Panc1 (cell line): ENCODE measurements around the gene RAI1. TPM values are rescaled to one million over a fixed set of nuclear protein-coding genes. Genes with fewer than 3 reads are reported as not detected.

ENCODE experiments used
- ATAC-seq: fragments of 200-7000 bp; cut with Tn5 transposase; 2 replicates; pipeline ENCODE4 v1.9.1; 2020; ENCODE audit warnings: mild to moderate bottlenecking, moderate library complexity
- BruUV-seq: library from RNA; stranded (reverse); fragments of 400-500 nt; replicated peaks from 2 replicates; lab custom pipeline; 2021; lab: Mats Ljungman, UMichigan
- CTCF ChIA-PET: fragments of 300-600 bp; sonication (Branson Sonifier 250); formaldehyde crosslinking; loops from one replicate; lab custom pipeline; 2022; ENCODE audit warnings: antibody characterized with exemption; lab: Charles Lee
- POLR2A ChIA-PET: fragments of 300-600 bp; sonication (Branson Sonifier 250); formaldehyde crosslinking; loops from one replicate; lab custom pipeline; 2022; ENCODE audit warnings: antibody characterized with exemption; lab: Charles Lee
- DNase-seq: peaks from one replicate; pipeline ENCODE4 v3.0.0-alpha.2; 2010; ENCODE audit warnings: low read depth, low spot score
- H3K27ac ChIP-seq: 2 replicates; pipeline ENCODE4 v1.5.1; 2011; ENCODE audit warnings: mild to moderate bottlenecking, low read length, inconsistent platforms
- H3K27me3 ChIP-seq: fragments of 200-500 bp; sonication (Bioruptor generic); 2 replicates; pipeline ENCODE4 v1.6.0; 2014; ENCODE audit warnings: low read length, inconsistent platforms; ENCODE audit not compliant: control insufficient read depth, insufficient read depth
- H3K36me3 ChIP-seq: fragments of 200-500 bp; sonication (Bioruptor generic); 2 replicates; pipeline ENCODE4 v1.5.1; 2014; ENCODE audit warnings: inconsistent platforms, mild to moderate bottlenecking, low read length, moderate library complexity; ENCODE audit not compliant: control insufficient read depth, insufficient read depth
- H3K4me1 ChIP-seq: 2 replicates; pipeline ENCODE4 v1.5.1; 2011; ENCODE audit warnings: inconsistent platforms, mild to moderate bottlenecking, low read length, moderate library complexity; ENCODE audit not compliant: control insufficient read depth, insufficient read depth
- H3K4me3 ChIP-seq, 2 experiments: 2 replicates each; pipeline ENCODE4 v1.5.1; 2011 to 2012; ENCODE audit warnings: low read depth in 2 of 2, low read length in 2 of 2, mild to moderate bottlenecking in 2 of 2, inconsistent platforms in 1 of 2, moderate library complexity in 1 of 2
- H3K9me3 ChIP-seq: fragments of 200-500 bp; sonication (Bioruptor generic); 2 replicates; pipeline ENCODE4 v1.5.1; 2014; ENCODE audit warnings: low read depth, mild to moderate bottlenecking, inconsistent platforms, low read length, moderate library complexity; ENCODE audit not compliant: control insufficient read depth, insufficient read depth
- CTCF ChIP-seq: fragments of 450-650 bp; IDR thresholded peaks from 2 replicates; pipeline ENCODE4 v1.5.1; 2017; ENCODE audit warnings: mild to moderate bottlenecking
- POLR2AphosphoS5 ChIP-seq: IDR thresholded peaks from 2 replicates; pipeline ENCODE4 v1.6.1; 2012; ENCODE audit warnings: mild to moderate bottlenecking, low read depth, low read length, moderate library complexity
- SIN3A ChIP-seq: IDR thresholded peaks from 2 replicates; pipeline ENCODE4 v1.6.1; 2012; ENCODE audit warnings: low read depth, mild to moderate bottlenecking, low read length, moderate library complexity, borderline replicate concordance; ENCODE audit not compliant: insufficient read depth
- TCF7L2 ChIP-seq: IDR thresholded peaks from 2 replicates; pipeline ENCODE4 v1.6.1; 2011; ENCODE audit warnings: mild to moderate bottlenecking, low read depth, low read length, inconsistent platforms
- in situ Hi-C: cut with HindIII; loops from 2 replicates; pipeline ENCODE4 v1.10.0; 2016; ENCODE audit warnings: low sequenced_read_pairs, low pct_unique_long_range_greater_than_20kb
- intact Hi-C: fragments of 100-400 bp; cut with micrococcal nuclease; formaldehyde crosslinking; loops from one replicate; pipeline ENCODE4 v1.10.0; 2022; ENCODE audit not compliant: unreplicated experiment
- total RNA-seq: library from RNA; stranded (reverse); gene quantifications from one replicate; pipeline ENCODE4 v1.2.1, GENCODE V29; 2021; ENCODE audit not compliant: unreplicated experiment
- TF ChIP-seq, protein P1 (sequence below), 2 experiments: IDR thresholded peaks; 2 replicates each; pipeline ENCODE4 v1.6.1; 2011 to 2012; ENCODE audit warnings: low read depth in 2 of 2, control low read depth in 1 of 2, low read length in 1 of 2, mild to moderate bottlenecking in 1 of 2, moderate library complexity in 1 of 2; ENCODE audit not compliant: insufficient read depth in 1 of 2

Gene RAI1
- total RNA-seq, 1 experiment from 2014 or later, result 51.0 TPM

- POLR2A ChIA-PET, result no interaction called here
- no peak for TF ChIP-seq POLR2AphosphoS5
- TF ChIP-seq SIN3A, result no peak
- no peak for TF ChIP-seq TCF7L2
- TF ChIP-seq, protein P1, sequence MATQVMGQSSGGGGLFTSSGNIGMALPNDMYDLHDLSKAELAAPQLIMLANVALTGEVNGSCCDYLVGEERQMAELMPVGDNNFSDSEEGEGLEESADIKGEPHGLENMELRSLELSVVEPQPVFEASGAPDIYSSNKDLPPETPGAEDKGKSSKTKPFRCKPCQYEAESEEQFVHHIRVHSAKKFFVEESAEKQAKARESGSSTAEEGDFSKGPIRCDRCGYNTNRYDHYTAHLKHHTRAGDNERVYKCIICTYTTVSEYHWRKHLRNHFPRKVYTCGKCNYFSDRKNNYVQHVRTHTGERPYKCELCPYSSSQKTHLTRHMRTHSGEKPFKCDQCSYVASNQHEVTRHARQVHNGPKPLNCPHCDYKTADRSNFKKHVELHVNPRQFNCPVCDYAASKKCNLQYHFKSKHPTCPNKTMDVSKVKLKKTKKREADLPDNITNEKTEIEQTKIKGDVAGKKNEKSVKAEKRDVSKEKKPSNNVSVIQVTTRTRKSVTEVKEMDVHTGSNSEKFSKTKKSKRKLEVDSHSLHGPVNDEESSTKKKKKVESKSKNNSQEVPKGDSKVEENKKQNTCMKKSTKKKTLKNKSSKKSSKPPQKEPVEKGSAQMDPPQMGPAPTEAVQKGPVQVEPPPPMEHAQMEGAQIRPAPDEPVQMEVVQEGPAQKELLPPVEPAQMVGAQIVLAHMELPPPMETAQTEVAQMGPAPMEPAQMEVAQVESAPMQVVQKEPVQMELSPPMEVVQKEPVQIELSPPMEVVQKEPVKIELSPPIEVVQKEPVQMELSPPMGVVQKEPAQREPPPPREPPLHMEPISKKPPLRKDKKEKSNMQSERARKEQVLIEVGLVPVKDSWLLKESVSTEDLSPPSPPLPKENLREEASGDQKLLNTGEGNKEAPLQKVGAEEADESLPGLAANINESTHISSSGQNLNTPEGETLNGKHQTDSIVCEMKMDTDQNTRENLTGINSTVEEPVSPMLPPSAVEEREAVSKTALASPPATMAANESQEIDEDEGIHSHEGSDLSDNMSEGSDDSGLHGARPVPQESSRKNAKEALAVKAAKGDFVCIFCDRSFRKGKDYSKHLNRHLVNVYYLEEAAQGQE (IDR thresholded peaks at IDR 0.05; ENCODE audit: insufficient read depth in 1 of 2, low read depth in 2 of 2, low read length in 1 of 2), result no peak
- TF ChIP-seq CTCF, result no peak
- in situ Hi-C loops, result no loop called here
- no peaks in the 10 kb centered on the region for H3K27me3 ChIP-seq
- H3K9me3 ChIP-seq, result no peaks in the 10 kb centered on the region
- no peaks in the 10 kb centered on the region for H3K4me1 ChIP-seq
- BruUV-seq, result no TSS peak
- CTCF ChIA-PET, result interaction anchor here (0.7 kb wide), 1 partner anchor 1212 kb away, joined by 5 read pairs; no protein-coding TSS in a partner anchor
- ATAC-seq (no peak), DNase-seq (no peak)
- H3K4me3 ChIP-seq, result no peak overlapping the region
- no peaks in the 10 kb centered on the region for H3K36me3 ChIP-seq
- intact Hi-C loops, result no loop called here
- H3K27ac ChIP-seq, result no peak overlapping the region
These were observed 16.0 kb upstream of the RAI1 start for GRCh38 chr17:17665255-17665654.

DNA sequence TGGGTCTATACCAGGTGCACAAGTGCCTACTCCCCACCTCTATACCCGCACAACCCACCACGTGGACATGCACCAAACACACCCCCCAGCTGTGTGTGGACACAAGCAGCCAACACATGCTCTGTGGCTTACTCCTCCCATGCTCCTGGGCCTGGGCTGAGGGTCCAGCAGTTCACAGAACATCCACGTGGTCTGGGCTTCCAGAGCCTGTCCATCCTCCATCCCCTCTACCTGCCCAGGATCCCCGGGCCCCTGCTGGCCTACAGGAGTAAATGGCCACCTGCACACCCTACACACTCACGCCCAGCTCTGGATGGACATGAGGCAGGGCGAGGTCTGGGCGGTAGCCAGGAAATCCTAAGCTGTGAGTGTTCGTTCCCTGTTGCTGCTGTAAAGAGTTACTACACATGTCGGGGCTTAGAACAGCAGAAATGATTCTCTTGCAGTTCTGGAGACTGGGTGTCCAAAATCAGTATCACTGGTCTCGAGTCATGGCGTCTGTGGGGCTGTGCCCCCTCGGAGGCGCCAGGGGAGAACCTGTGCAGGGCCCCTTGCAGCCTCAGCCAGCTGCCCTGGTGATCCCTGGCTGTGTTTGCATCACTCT is 15.0 kb upstream of the RAI1 start:
- H3K27ac ChIP-seq, result no peak overlapping the region
- in situ Hi-C loops, result no loop called here
- 0 out of 2 replicates have a peak, but pooled peaks cover 3% of the 10 kb centered on the region for H3K4me1 ChIP-seq
- ChIA-PET CTCF (interaction anchor here (0.6 to 0.7 kb wide), 2 partner anchors 41 to 1213 kb away, joined by 3 to 5 read pairs; no protein-coding TSS in a partner anchor), POLR2A (interaction anchor here (0.6 kb wide), 1 partner anchor 12 kb away, joined by 6 read pairs; no protein-coding TSS in a partner anchor)
- ATAC-seq (no peak; the same call in 1 of the 2 replicates), DNase-seq (no peak)
- no peaks in the 10 kb centered on the region for H3K9me3 ChIP-seq
- no peaks in the 10 kb centered on the region for H3K36me3 ChIP-seq
- no peak for TF ChIP-seq POLR2AphosphoS5
- no peak for TF ChIP-seq TCF7L2
- TF ChIP-seq, protein P1 (IDR thresholded peaks at IDR 0.05; ENCODE audit: insufficient read depth in 1 of 2, low read depth in 2 of 2, low read length in 1 of 2), result no peak
- TF ChIP-seq CTCF, result no peak
- no peak for TF ChIP-seq SIN3A
- no peak overlapping the region for H3K4me3 ChIP-seq
- intact Hi-C loops, result no loop called here
- no TSS peak for BruUV-seq
- no peaks in the 10 kb centered on the region for H3K27me3 ChIP-seq
